Liver (tissue), 9 donors: ENCODE data around the gene NT5C1A. TPM values are rescaled to one million over a fixed set of nuclear protein-coding genes. Genes with fewer than 3 reads are reported as not detected.
A peak's percentile ranks its signal among the peaks of the same experiment; 100 is the strongest.

Experiments
- DNase-seq: peaks from one replicate; pipeline ENCODE4 v3.0.0-alpha.2; 2017; ENCODE audit warnings: low spot score
- H3K27ac ChIP-seq, 2 donors: one replicate each; pipeline ENCODE4 v1.7.0; 2013; ENCODE audit warnings: inconsistent platforms in 2 of 2, low read length in 2 of 2, control low read depth in 1 of 2, low read depth in 1 of 2, mild to moderate bottlenecking in 1 of 2
- H3K27me3 ChIP-seq, 4 donors: one replicate each; pipeline versions ENCODE4 v1.6.1 to v1.7.0; 2013; ENCODE audit warnings: low read length in 3 of 4, inconsistent platforms in 1 of 4, mild to moderate bottlenecking in 1 of 4, moderate library complexity in 1 of 4; ENCODE audit not compliant: control insufficient read depth in 4 of 4, insufficient read depth in 4 of 4
- H3K36me3 ChIP-seq, 4 donors: one replicate each; pipeline versions ENCODE4 v1.6.1 to v1.7.0; 2013; ENCODE audit warnings: low read length in 3 of 4, mild to moderate bottlenecking in 3 of 4, low read depth in 1 of 4, moderate library complexity in 1 of 4; ENCODE audit not compliant: control insufficient read depth in 4 of 4, insufficient read depth in 3 of 4
- H3K4me1 ChIP-seq, 4 donors: one replicate each; pipeline versions ENCODE4 v1.6.1 to v1.7.0; 2013; ENCODE audit warnings: low read length in 3 of 4, mild to moderate bottlenecking in 3 of 4, moderate library complexity in 1 of 4; ENCODE audit not compliant: control insufficient read depth in 4 of 4, insufficient read depth in 4 of 4
- H3K4me3 ChIP-seq, 3 donors: one replicate each; pipeline versions ENCODE4 v1.6.1 to v1.7.0; 2013; ENCODE audit warnings: low read length in 3 of 3, control low read depth in 1 of 3, low read depth in 1 of 3, mild to moderate bottlenecking in 1 of 3
- H3K9ac ChIP-seq, 2 donors: one replicate each; pipeline ENCODE4 v1.7.0; 2013; ENCODE audit warnings: low read length in 2 of 2, mild to moderate bottlenecking in 2 of 2, moderate library complexity in 2 of 2, control low read depth in 1 of 2, low read depth in 1 of 2
- H3K9me3 ChIP-seq, 4 donors: one replicate each; pipeline versions ENCODE4 v1.6.1 to v1.7.0; 2013; ENCODE audit warnings: low read length in 3 of 4; ENCODE audit not compliant: control insufficient read depth in 4 of 4
- CTCF ChIP-seq: fragments of 150-350 bp; IDR thresholded peaks from 2 replicates; pipeline ENCODE4 v1.5.1; 2017; ENCODE audit warnings: improper control_type of control experiment, low read depth, low read length; ENCODE audit not compliant: missing input control
- EGR1 ChIP-seq, 2 donors: IDR thresholded peaks; 2 replicates each; pipeline ENCODE4 v1.6.1; 2016 to 2018; ENCODE audit warnings: antibody characterized with exemption in 2 of 2, low read depth in 2 of 2
- FOXA1 ChIP-seq: IDR thresholded peaks from 2 replicates; pipeline ENCODE4 v1.6.1; 2016; ENCODE audit warnings: antibody characterized with exemption
- FOXA2 ChIP-seq: IDR thresholded peaks from 2 replicates; pipeline ENCODE4 v1.6.1; 2016; ENCODE audit warnings: antibody characterized with exemption
- GABPA ChIP-seq, 2 donors: IDR thresholded peaks in 1 of 2; conservative IDR thresholded peaks in 1 of 2; 2 replicates each; pipeline ENCODE4 v1.6.1; 2016; ENCODE audit warnings: antibody characterized with exemption in 2 of 2, mild to moderate bottlenecking in 1 of 2, moderate library complexity in 1 of 2
- JUND ChIP-seq, 2 donors: IDR thresholded peaks; 2 replicates each; pipeline ENCODE4 v1.6.1; 2016; ENCODE audit warnings: antibody characterized with exemption in 2 of 2
- NR2F2 ChIP-seq: IDR thresholded peaks from 2 replicates; pipeline ENCODE4 v1.6.1; 2016; ENCODE audit warnings: antibody characterized with exemption
- RAD21 ChIP-seq, 2 donors: IDR thresholded peaks; 2 replicates each; pipeline ENCODE4 v1.6.1; 2016; ENCODE audit warnings: antibody characterized with exemption in 2 of 2, mild to moderate bottlenecking in 2 of 2
- REST ChIP-seq: IDR thresholded peaks from 2 replicates; pipeline ENCODE4 v1.6.1; 2016; ENCODE audit warnings: antibody characterized with exemption, mild to moderate bottlenecking
- SP1 ChIP-seq: IDR thresholded peaks from 2 replicates; pipeline ENCODE4 v1.6.1; 2018; ENCODE audit warnings: antibody characterized with exemption, mild to moderate bottlenecking
- TAF1 ChIP-seq: conservative IDR thresholded peaks from 2 replicates; pipeline ENCODE4 v1.6.1; 2016; ENCODE audit warnings: antibody characterized with exemption, mild to moderate bottlenecking
- YY1 ChIP-seq: IDR thresholded peaks from 2 replicates; pipeline ENCODE4 v1.6.1; 2016; ENCODE audit warnings: antibody characterized with exemption, mild to moderate bottlenecking
- ZBTB33 ChIP-seq: IDR thresholded peaks from 2 replicates; pipeline ENCODE4 v1.6.1; 2016; ENCODE audit warnings: antibody characterized with exemption
- WGBS: extraction: QIAGEN DNeasy Blood & Tissue Kit; methylation state at CpG from one replicate; pipeline ENCODE4 v1.1.7; 2013; 5-methylcytosine and 5-hydroxymethylcytosine counted together
- polyA plus RNA-seq, 2 donors: library from polyadenylated mRNA; stranded (reverse) in 1 of 2; unstranded in 1 of 2; fragments of 200-250 nt in 1 of 2; fragments of >200 nt in 1 of 2; fragmentation: Nextera tagmentation in 1 of 2; extraction: Ambion mirVana in 1 of 2; gene quantifications; one replicate each; pipeline versions ENCODE4 v1.2.1 to v1.2.3, GENCODE V29; 2013 to 2015
- total RNA-seq, 2 donors: library from RNA; depleted of rRNA; stranded (reverse); fragments of >200 nt; gene quantifications; one replicate each; pipeline ENCODE4 v1.2.3, GENCODE V29; 2014
- donor health status: healthy.
- donor health status: healthy.
- donor health status: healthy.
- donor health status: healthy.
- donor health status: healthy.

NT5C1A gene
- total and polyA plus RNA-seq, 4 donors = 0.05 to 0.08 TPM; not detected in 2

GRCh38 chr1:39638965-39639304 is 33.0 kb downstream of the NT5C1A start:
- no peaks in the 10 kb centered on the region for H3K36me3 ChIP-seq
- no peak overlapping the region for H3K9ac ChIP-seq
- peak overlapping the region; percentile 54 to 59 for H3K27ac ChIP-seq
- WGBS = 63% methylated on average over 3 of the region's 3 CpGs
- H3K4me1 ChIP-seq = peaks cover 0 to 3% (median 0%) of the 10 kb centered on the region in 4 donors
- peak overlapping the region in 2 of 3 donors; percentile 23 to 46 for H3K4me3 ChIP-seq
- peaks cover 0 to 7% (median 7%) of the 10 kb centered on the region in 4 donors for H3K27me3 ChIP-seq
- H3K9me3 ChIP-seq = no peaks in the 10 kb centered on the region
- TF ChIP-seq EGR1 (IDR thresholded peaks at IDR 0.05; ENCODE audit: low read depth in 2 of 2) (no peak), JUND (IDR thresholded peaks at IDR 0.05) (no peak), GABPA (IDR thresholded peaks at IDR 0.05 in 1 of 2, conservative IDR thresholded peaks at IDR 0.05 in 1 of 2) (no peak), NR2F2 (no peak), CTCF (no peak), TAF1 (no peak), SP1 (no peak), FOXA1 (no peak), YY1 (no peak), REST (no peak), FOXA2 (no peak), ZBTB33 (no peak)
- DNase-seq = no peak

GRCh38 chr1:39637361-39637760 is 34.5 kb downstream of the NT5C1A start:
- Histone ChIP-seq H3K27ac (peak overlapping the region in 1 of 2 donors; percentile 19), H3K9ac (no peak overlapping the region), H3K4me3 (no peak overlapping the region), H3K36me3 (no peaks in the 10 kb centered on the region), H3K9me3 (no peaks in the 10 kb centered on the region), H3K27me3 (peaks cover 0 to 11% (median 7%) of the 10 kb centered on the region in 4 donors), H3K4me1 (peaks cover 0 to 4% (median 0%) of the 10 kb centered on the region in 4 donors)
- DNase-seq = no peak
- TF ChIP-seq GABPA (IDR thresholded peaks at IDR 0.05 in 1 of 2, conservative IDR thresholded peaks at IDR 0.05 in 1 of 2) (no peak), SP1 (no peak), NR2F2 (no peak), FOXA1 (no peak), RAD21 (IDR thresholded peaks at IDR 0.05) (no peak), ZBTB33 (no peak), JUND (IDR thresholded peaks at IDR 0.05) (no peak), EGR1 (IDR thresholded peaks at IDR 0.05; ENCODE audit: low read depth in 2 of 2) (no peak)
- 69% methylated on average over 4 of the region's 4 CpGs for WGBS
